Measurements from ENCODE around the gene INKA1. TPM values are rescaled to one million over a fixed set of nuclear protein-coding genes. Genes with fewer than 3 reads are reported as not detected.

The INKA1 gene
- total and polyA plus RNA-seq, 3 donors from 2014 or later: 4.0 to 6.3 (median 5.1) TPM

DNA sequence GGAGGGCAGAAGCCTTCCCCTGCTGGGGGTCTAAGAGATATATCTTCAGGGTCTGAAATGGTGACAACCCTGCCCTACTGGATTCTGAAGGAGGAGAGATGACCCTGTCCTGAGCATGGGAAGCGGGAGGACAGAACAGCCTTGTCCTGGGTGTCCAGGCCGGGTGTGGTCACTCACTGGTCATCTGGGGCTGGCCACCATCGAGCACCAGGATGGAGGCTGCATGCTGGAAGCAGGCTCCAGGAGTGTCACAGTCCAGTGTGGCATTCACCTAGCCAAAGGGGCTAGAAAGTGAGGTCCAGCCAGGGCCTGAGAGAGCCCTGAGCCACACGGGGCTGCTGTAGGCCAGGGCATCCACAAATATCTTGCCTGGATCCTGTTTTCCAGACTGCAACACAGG lies 8.6 kb upstream of the INKA1 start:
- Histone ChIP-seq H3K4me1 (peaks cover 9% of the 10 kb centered on the region), H3K36me3 (ENCODE audit: low read depth, missing control alignments) (no peaks in the 10 kb centered on the region), H3K27me3 (no peaks in the 10 kb centered on the region), H3K4me3 (no peak overlapping the region), H3K27ac (no peak overlapping the region), H3K9me3 (no peaks in the 10 kb centered on the region)
- intact Hi-C loops (cut with DNase I; ENCODE audit: low total_unique reads): no loop called here
- DNase-seq: no peak
- WGBS, 2 donors: 90 to 93% methylated on average over 3 to 4 of the region's 4 CpGs
- TF ChIP-seq POLR2A (IDR thresholded peaks at IDR 0.05): no peak
- TF ChIP-seq, protein P1, sequence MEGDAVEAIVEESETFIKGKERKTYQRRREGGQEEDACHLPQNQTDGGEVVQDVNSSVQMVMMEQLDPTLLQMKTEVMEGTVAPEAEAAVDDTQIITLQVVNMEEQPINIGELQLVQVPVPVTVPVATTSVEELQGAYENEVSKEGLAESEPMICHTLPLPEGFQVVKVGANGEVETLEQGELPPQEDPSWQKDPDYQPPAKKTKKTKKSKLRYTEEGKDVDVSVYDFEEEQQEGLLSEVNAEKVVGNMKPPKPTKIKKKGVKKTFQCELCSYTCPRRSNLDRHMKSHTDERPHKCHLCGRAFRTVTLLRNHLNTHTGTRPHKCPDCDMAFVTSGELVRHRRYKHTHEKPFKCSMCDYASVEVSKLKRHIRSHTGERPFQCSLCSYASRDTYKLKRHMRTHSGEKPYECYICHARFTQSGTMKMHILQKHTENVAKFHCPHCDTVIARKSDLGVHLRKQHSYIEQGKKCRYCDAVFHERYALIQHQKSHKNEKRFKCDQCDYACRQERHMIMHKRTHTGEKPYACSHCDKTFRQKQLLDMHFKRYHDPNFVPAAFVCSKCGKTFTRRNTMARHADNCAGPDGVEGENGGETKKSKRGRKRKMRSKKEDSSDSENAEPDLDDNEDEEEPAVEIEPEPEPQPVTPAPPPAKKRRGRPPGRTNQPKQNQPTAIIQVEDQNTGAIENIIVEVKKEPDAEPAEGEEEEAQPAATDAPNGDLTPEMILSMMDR (IDR thresholded peaks at IDR 0.05): no peak

- H3K9me3 ChIP-seq: no peaks in the 10 kb centered on the region
- peaks cover 12% of the 10 kb centered on the region for H3K4me1 ChIP-seq
- no peak overlapping the region for H3K27ac ChIP-seq
- intact Hi-C loops (cut with DNase I; ENCODE audit: low total_unique reads): no loop called here
- DNase-seq: no peak
- WGBS, 2 donors: 77 to 85% methylated on average over 13 to 24 of the region's 24 CpGs
- no peaks in the 10 kb centered on the region for H3K36me3 ChIP-seq (ENCODE audit: low read depth, missing control alignments)
- no peak for TF ChIP-seq POLR2A (IDR thresholded peaks at IDR 0.05)
- TF ChIP-seq, protein P1 (IDR thresholded peaks at IDR 0.05): no peak
- H3K4me3 ChIP-seq: no peak overlapping the region
- H3K27me3 ChIP-seq: no peaks in the 10 kb centered on the region
Measured at GRCh38 chr3:49794926-49795905, 7.8 kb upstream of the INKA1 start.

DNA sequence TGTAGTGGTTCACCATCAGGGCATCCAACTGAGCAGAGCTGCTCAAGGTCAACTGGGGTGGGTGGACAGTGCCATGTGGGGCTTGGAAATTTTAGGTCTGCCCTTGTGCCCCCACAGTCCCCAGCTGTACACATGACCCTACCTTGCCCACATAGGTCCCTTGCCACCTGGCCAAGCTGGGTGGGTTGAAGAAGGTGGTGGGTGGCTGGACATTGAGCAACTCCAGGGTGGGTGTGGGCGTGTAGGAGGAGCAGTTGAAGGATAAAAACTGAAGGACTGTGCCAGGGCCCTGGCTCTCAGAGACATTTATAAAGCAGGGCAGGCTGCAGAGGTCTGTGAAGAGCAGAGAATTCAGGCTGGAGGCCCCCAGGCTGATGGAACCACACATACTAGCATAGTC lies 4.0 kb upstream of the INKA1 start:
- WGBS, 2 donors: 83 to 93% methylated on average over 1 of the region's 1 CpG
- H3K27ac ChIP-seq: no peak overlapping the region

GRCh38 chr3:49799761-49800160 lies 3.3 kb upstream of the INKA1 start, which contains the start of gene CDHR4:
Gene CDHR4 (minus strand): TSS chr3:49799873. CDS start chr3:49799812, 61 bp downstream.
- no peaks in the 10 kb centered on the region for H3K27me3 ChIP-seq
- 72 to 78% methylated on average over 4 of the region's 4 CpGs for WGBS, 2 donors
- intact Hi-C loops (cut with DNase I; ENCODE audit: low total_unique reads): loop anchor here (5.0 kb wide), 1 partner anchor 38 kb away; no protein-coding TSS in a partner anchor
- H3K4me1 ChIP-seq: peaks cover 18% of the 10 kb centered on the region
- H3K9me3 ChIP-seq: no peaks in the 10 kb centered on the region
- TF ChIP-seq, protein P1 (IDR thresholded peaks at IDR 0.05): no peak
- TF ChIP-seq POLR2A (IDR thresholded peaks at IDR 0.05): no peak
- H3K36me3 ChIP-seq (ENCODE audit: low read depth, missing control alignments): no peaks in the 10 kb centered on the region
- H3K4me3 ChIP-seq: no peak within 1 kb of the TSS
- no peak for DNase-seq
- H3K27ac ChIP-seq: no peak within 1 kb of the TSS

More for the DNA sequence above, 4.0 kb upstream of the INKA1 start:
- H3K4me3 ChIP-seq: no peak overlapping the region
- peaks cover 12% of the 10 kb centered on the region for H3K4me1 ChIP-seq
- intact Hi-C loops (cut with DNase I; ENCODE audit: low total_unique reads): no loop called here
- H3K27me3 ChIP-seq: no peaks in the 10 kb centered on the region
- no peak for DNase-seq
- no peaks in the 10 kb centered on the region for H3K9me3 ChIP-seq
- TF ChIP-seq, protein P1 (IDR thresholded peaks at IDR 0.05): no peak
- TF ChIP-seq POLR2A (IDR thresholded peaks at IDR 0.05): no peak
- H3K36me3 ChIP-seq (ENCODE audit: low read depth, missing control alignments): no peaks in the 10 kb centered on the region
